ENCODE measurements around the gene ERBB2. TPM values are rescaled to one million over a fixed set of nuclear protein-coding genes. Genes with fewer than 3 reads are reported as not detected.

ERBB2 gene
- total and polyA plus RNA-seq, 2 of the 13 experiments (the other 11 are each of a cell fraction or from before 2014, with no cell fraction given) = 57.7 to 64.1 TPM

DNA sequence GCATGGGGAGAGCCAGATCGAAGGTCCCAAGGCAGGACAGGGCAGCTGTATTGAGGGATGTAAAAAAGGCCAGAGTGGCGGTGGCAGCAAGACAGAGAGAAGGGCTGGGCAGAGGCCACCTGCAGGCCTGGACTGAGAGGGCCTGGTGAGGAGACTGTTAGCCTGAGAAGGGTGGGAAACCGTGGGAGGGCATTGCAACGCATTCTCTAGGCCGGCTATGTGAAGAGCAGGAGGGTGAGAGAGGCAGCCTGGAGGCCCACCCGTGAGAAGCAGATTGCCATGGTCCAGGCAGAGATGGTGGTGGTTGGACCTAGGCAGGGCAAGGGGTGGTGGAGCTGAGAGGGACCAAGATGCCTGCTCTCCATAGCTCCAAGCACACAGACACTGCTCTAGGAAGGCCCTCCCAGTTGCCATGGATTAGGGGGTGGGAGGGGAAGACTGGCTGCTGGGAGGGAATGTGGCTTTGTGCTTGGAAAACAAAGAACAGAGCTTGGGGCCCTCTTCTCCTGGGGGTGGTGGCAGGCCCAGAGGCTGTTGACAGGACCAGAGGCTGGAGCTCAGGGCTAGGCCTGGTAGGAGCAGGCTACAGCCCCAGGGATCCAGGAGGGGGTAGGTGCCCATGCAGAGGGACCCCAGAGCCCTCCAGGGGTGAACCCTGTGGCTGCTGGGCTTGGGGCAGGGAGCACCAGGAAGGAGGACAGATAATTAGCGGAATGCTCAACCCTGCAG, 47.1 kb upstream of the ERBB2 start (continued):
- TF ChIP-seq, protein P1, sequence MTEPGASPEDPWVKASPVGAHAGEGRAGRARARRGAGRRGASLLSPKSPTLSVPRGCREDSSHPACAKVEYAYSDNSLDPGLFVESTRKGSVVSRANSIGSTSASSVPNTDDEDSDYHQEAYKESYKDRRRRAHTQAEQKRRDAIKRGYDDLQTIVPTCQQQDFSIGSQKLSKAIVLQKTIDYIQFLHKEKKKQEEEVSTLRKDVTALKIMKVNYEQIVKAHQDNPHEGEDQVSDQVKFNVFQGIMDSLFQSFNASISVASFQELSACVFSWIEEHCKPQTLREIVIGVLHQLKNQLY (CRISPR knock-in tag; IDR thresholded peaks at IDR 0.05) = no peak
- TF ChIP-seq ZNF598 (CRISPR knock-in tag; IDR thresholded peaks at IDR 0.05; ENCODE audit: borderline replicate concordance) (0 out of 2 replicates have a peak, but pooled peaks have one; percentile 37), JDP2 (CRISPR knock-in tag; IDR thresholded peaks at IDR 0.05; ENCODE audit: borderline replicate concordance) (no peak), MEIS2 (CRISPR knock-in tag; IDR thresholded peaks at IDR 0.05) (no peak), ZNF549 (CRISPR knock-in tag; IDR thresholded peaks at IDR 0.05) (no peak), BORCS8-MEF2B (CRISPR knock-in tag; IDR thresholded peaks at IDR 0.05) (no peak), RXRA (CRISPR knock-in tag; IDR thresholded peaks at IDR 0.05) (0 out of 2 replicates have a peak, but pooled peaks have one; percentile 17), UBTF (CRISPR knock-in tag; IDR thresholded peaks at IDR 0.05) (peak; percentile 73), RARG (CRISPR knock-in tag; IDR thresholded peaks at IDR 0.05; ENCODE audit: low read depth) (no peak), SOX6 (IDR thresholded peaks at IDR 0.05) (no peak), SOX6 (CRISPR knock-in tag; IDR thresholded peaks at IDR 0.05) (peak; percentile 95), ZNF879 (CRISPR knock-in tag; IDR thresholded peaks at IDR 0.05) (no peak), MED8 (CRISPR knock-in tag; IDR thresholded peaks at IDR 0.05; ENCODE audit: insufficient replicate concordance) (no peak), PHF20 (CRISPR knock-in tag; IDR thresholded peaks at IDR 0.05) (no peak), ZNF136 (CRISPR knock-in tag; IDR thresholded peaks at IDR 0.05; ENCODE audit: low read depth) (no peak), CBX1 (IDR thresholded peaks at IDR 0.05; ENCODE audit: low read depth) (no peak), GFI1 (CRISPR knock-in tag; IDR thresholded peaks at IDR 0.05; ENCODE audit: borderline replicate concordance) (no peak), NCOA2 (CRISPR knock-in tag; IDR thresholded peaks at IDR 0.05) (no peak), ZNF343 (CRISPR knock-in tag; IDR thresholded peaks at IDR 0.05) (peak; percentile 35; the same call in 1 of the 2 replicates), ZNF891 (CRISPR knock-in tag; IDR thresholded peaks at IDR 0.05) (no peak), ZNF101 (CRISPR knock-in tag; IDR thresholded peaks at IDR 0.05; ENCODE audit: borderline replicate concordance, low read depth) (no peak), ZNF30 (CRISPR knock-in tag; IDR thresholded peaks at IDR 0.05) (no peak), MXD4 (CRISPR knock-in tag; IDR thresholded peaks at IDR 0.05) (peak; percentile 33; the same call in 1 of the 2 replicates)
- TF ChIP-seq, protein P2, sequence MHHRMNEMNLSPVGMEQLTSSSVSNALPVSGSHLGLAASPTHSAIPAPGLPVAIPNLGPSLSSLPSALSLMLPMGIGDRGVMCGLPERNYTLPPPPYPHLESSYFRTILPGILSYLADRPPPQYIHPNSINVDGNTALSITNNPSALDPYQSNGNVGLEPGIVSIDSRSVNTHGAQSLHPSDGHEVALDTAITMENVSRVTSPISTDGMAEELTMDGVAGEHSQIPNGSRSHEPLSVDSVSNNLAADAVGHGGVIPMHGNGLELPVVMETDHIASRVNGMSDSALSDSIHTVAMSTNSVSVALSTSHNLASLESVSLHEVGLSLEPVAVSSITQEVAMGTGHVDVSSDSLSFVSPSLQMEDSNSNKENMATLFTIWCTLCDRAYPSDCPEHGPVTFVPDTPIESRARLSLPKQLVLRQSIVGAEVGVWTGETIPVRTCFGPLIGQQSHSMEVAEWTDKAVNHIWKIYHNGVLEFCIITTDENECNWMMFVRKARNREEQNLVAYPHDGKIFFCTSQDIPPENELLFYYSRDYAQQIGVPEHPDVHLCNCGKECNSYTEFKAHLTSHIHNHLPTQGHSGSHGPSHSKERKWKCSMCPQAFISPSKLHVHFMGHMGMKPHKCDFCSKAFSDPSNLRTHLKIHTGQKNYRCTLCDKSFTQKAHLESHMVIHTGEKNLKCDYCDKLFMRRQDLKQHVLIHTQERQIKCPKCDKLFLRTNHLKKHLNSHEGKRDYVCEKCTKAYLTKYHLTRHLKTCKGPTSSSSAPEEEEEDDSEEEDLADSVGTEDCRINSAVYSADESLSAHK (CRISPR knock-in tag; IDR thresholded peaks at IDR 0.05; ENCODE audit: borderline replicate concordance) = no peak
- TF ChIP-seq, protein P3, sequence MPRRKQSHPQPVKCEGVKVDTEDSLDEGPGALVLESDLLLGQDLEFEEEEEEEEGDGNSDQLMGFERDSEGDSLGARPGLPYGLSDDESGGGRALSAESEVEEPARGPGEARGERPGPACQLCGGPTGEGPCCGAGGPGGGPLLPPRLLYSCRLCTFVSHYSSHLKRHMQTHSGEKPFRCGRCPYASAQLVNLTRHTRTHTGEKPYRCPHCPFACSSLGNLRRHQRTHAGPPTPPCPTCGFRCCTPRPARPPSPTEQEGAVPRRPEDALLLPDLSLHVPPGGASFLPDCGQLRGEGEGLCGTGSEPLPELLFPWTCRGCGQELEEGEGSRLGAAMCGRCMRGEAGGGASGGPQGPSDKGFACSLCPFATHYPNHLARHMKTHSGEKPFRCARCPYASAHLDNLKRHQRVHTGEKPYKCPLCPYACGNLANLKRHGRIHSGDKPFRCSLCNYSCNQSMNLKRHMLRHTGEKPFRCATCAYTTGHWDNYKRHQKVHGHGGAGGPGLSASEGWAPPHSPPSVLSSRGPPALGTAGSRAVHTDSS (CRISPR knock-in tag; conservative IDR thresholded peaks at IDR 0.05) = no peak
